Neural progenitor cell (in vitro differentiated cells): ENCODE results near the gene SERP2.

Experiments used
- CTCF ChIP-seq: fragments of 200-600 bp; sonication (generic); IDR thresholded peaks from 2 replicates; pipeline ENCODE4 v1.5.1; 2017; ENCODE audit warnings: antibody characterized with exemption, mild to moderate bottlenecking
- EZH2 ChIP-seq: fragments of 200-600 bp; sonication (generic); IDR thresholded peaks from 2 replicates; pipeline ENCODE4 v1.6.1; 2017; ENCODE audit warnings: antibody characterized with exemption, mild to moderate bottlenecking, moderate library complexity
- EZH2phosphoT487 ChIP-seq: fragments of 200-600 bp; sonication (generic); IDR thresholded peaks from 2 replicates; pipeline ENCODE4 v1.6.1; 2017; ENCODE audit warnings: antibody characterized with exemption

- TF ChIP-seq CTCF = no peak
- no peak for TF ChIP-seq EZH2phosphoT487
- no peak for TF ChIP-seq EZH2
Measured at GRCh38 chr13:44431150-44431549, 57.5 kb downstream of the SERP2 start.
